HUES6 (cell line): ENCODE measurements around the gene HCAR3.
A peak's percentile ranks its signal among the peaks of the same experiment; 100 is the strongest.

ENCODE experiments used
- H3K27ac ChIP-seq: 2 replicates; pipeline ENCODE4 v1.7.0; 2013; ENCODE audit warnings: low read depth, mild to moderate bottlenecking, low read length, inconsistent platforms
- H3K27me3 ChIP-seq: 2 replicates; pipeline ENCODE4 v1.6.1; 2013; ENCODE audit warnings: low read length; ENCODE audit not compliant: control insufficient read depth, insufficient read depth
- H3K36me3 ChIP-seq: 2 replicates; pipeline ENCODE4 v1.6.1; 2013; ENCODE audit warnings: low read length; ENCODE audit not compliant: control insufficient read depth, insufficient read depth
- H3K4me1 ChIP-seq: 2 replicates; pipeline ENCODE4 v1.6.1; 2013; ENCODE audit warnings: low read length; ENCODE audit not compliant: control insufficient read depth, insufficient read depth
- H3K4me3 ChIP-seq: 2 replicates; pipeline ENCODE4 v1.5.1; 2013; ENCODE audit warnings: low read depth, low read length
- H3K9ac ChIP-seq: one replicate; pipeline ENCODE4 v1.6.1; 2013; ENCODE audit warnings: mild to moderate bottlenecking, low read length
- H3K9me3 ChIP-seq: 2 replicates; pipeline ENCODE4 v1.6.1; 2013; ENCODE audit warnings: low read depth, low read length; ENCODE audit not compliant: control insufficient read depth, insufficient read depth

Gene HCAR3

DNA sequence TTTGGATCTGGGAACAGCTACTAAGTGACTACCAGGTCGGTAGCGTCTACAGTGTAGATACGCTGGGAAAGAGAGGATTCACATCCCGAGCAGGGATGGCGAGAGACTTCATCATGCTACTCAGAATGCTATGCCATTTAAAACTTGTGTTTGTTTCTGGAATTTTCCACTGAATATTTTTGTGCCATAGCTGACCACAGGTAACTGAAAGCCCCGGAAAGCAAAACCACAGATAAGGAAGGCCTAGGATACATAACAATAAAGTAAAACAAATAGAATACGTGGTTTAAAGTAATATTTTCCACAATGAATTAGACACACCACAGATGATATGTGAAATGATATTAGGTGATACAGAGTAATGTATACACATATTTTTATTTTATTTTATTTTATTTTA, 22.0 kb upstream of the HCAR3 start:
- Histone ChIP-seq H3K9me3 (peaks cover 4% of the 10 kb centered on the region; the same call in 1 of the 2 replicates), H3K9ac (no peak overlapping the region), H3K4me1 (no peaks in the 10 kb centered on the region), H3K27ac (no peak overlapping the region), H3K27me3 (no peaks in the 10 kb centered on the region), H3K36me3 (no peaks in the 10 kb centered on the region), H3K4me3 (no peak overlapping the region)

DNA sequence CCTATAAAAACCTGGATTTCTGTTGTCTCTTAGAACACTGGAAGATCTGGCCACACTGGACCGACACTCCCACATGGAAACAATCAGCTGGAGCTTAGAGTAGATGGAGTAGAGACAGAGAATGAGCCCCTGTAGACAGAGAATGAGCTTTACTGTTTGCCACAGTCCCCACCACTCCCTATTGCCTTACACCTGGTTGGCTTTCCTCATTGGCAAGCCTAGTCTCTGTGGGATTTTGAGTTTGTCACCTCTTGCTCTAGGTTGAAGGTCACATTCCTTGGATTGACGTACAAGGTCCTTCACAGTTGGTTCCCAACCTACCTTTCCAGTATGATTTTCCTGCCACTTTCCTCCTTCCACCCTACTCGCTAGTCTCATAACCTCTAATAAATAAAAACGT, 16.0 kb upstream of the HCAR3 start:
- Histone ChIP-seq H3K4me3 (no peak overlapping the region), H3K27me3 (no peaks in the 10 kb centered on the region), H3K9ac (no peak overlapping the region), H3K27ac (no peak overlapping the region), H3K9me3 (peaks cover 4% of the 10 kb centered on the region; the same call in 1 of the 2 replicates), H3K4me1 (no peaks in the 10 kb centered on the region), H3K36me3 (no peaks in the 10 kb centered on the region)

DNA sequence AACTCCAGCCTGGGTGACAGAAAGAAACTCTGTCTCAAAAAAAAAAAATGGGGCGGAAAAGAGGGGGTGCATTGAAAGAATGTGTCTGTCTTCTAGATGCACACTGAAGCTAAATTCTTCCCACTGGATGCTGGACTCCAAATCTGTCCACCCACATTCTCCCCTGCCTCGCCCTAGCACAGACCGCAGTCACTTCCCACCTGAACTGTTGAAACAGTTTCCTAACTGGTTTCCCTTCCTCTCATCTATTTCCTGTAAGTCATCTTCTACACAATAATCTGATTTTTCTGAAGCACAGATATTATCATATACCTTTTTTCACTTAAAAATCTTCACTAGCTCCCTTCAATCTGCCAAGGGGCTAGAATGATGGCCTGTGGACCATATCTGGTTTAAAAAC, 15.6 kb upstream of the HCAR3 start:
- Histone ChIP-seq H3K36me3 (no peaks in the 10 kb centered on the region), H3K4me3 (no peak overlapping the region), H3K9ac (no peak overlapping the region), H3K9me3 (peaks cover 4% of the 10 kb centered on the region; the same call in 1 of the 2 replicates), H3K27me3 (no peaks in the 10 kb centered on the region), H3K27ac (no peak overlapping the region), H3K4me1 (no peaks in the 10 kb centered on the region)

DNA sequence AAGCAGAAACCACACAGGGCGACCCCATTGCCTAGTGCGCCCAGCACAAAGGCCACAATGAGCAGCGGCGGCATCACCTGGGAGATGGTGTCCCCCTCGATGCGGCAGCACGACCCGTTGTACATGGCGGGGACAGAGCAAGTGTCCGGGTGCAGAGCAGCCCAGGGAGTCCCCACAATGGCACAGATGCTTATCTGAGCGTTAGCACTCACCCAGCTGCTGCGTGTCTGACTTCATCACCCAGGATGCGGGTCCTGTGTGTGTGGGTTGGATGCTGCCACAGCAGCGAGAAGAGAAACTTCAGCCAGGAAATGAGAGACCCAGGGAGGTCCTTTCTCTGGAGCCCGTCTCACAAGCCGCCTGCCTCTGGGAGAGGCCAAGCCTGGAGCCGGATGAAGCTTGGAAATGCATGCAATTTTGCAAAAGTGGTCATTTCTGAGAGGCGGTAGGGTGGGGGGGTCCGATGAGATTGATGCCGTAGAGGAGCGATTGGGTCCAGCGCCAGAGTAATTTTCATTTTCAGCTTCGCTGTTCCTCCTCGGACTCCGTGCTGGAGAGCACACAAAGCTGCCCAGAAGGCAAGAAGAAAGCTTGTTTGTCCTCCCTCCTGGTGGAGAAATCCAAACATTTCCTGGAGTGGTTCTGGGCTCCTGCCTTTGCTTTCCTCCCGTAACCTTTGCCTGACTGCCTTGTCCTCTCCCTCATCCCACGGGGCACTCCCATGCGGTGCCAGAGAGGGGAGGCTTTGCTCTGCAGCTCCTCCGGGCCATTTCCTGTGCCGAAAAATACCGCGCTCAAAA, 13.8 kb upstream of the HCAR3 start, which contains the start of gene HCAR1:
TSS of gene HCAR1 (minus strand) at position 630 of the 800 bp plus-strand sequence. CDS start at position 125, 505 bp downstream.
- H3K4me3 ChIP-seq: no peak within 1 kb of the TSS
- H3K9ac ChIP-seq: no peak within 1 kb of the TSS
- peaks cover under 1% of the 10 kb centered on the region; the same call in 1 of the 2 replicates for H3K9me3 ChIP-seq
- H3K27me3 ChIP-seq: no peaks in the 10 kb centered on the region
- H3K4me1 ChIP-seq: peaks cover 9% of the 10 kb centered on the region; the same call in 1 of the 2 replicates
- H3K27ac ChIP-seq: no peak within 1 kb of the TSS
- no peaks in the 10 kb centered on the region for H3K36me3 ChIP-seq

DNA sequence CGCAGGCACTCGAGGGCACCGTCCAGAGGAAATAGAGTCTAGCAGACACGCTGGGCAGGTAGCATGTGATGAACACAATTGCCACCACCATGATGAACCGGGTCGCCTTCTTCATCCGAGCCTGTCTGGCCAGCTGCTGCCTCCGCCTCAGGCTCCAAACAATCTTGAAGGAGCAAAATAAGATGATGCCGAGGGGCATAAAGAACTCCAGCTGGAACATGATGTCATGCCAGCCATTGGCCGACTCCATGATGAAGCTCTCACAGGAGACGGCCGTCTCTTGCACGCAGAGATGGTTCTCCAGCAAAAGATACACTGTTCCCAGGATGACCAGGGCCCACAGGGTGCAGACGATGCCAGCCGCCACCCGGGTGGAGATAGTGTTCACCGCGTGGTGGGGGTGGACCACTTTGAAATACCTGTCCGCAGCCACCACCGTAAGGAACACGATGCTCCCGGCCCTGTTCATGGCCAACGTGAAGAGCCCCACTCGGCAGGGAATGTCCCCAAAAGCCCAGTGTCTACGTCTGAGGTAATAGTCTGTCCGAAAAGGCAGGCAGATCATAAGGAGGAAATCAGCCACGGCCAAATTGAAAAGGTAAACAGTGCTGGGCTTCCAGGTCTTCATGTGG, 13.1 kb upstream of the HCAR3 start:
- no peak overlapping the region for H3K27ac ChIP-seq
- peaks cover 9% of the 10 kb centered on the region; the same call in 1 of the 2 replicates for H3K4me1 ChIP-seq
- no peaks in the 10 kb centered on the region for H3K9me3 ChIP-seq
- H3K4me3 ChIP-seq: no peak overlapping the region
- H3K9ac ChIP-seq: no peak overlapping the region
- no peaks in the 10 kb centered on the region for H3K27me3 ChIP-seq
- H3K36me3 ChIP-seq: no peaks in the 10 kb centered on the region

DNA sequence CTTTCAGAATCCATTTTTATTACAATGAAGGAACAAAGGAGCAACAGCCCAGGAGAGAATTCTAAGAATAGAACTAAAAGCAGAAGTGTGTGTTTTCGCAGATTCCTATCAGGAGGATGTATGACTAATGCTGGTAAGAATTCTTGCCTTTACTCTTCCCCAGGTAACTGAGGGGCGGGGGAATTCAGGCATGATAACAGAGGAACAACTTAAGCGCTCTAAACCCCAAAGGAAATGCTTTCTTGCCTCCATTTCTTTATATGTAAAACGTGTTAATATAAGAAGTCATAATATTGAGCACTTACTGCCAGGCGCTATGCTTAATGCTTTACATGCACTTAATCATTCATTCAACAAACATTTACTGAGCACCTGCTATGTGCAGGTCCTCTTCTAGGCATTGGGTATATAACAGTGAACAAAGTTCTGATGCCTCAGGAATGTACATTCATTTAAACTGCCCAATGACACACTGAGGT, 9.5 kb upstream of the HCAR3 start:
- H3K27ac ChIP-seq: peak overlapping the region; percentile 87; the same call in 1 of the 2 replicates
- H3K4me1 ChIP-seq: peaks cover 9% of the 10 kb centered on the region; the same call in 1 of the 2 replicates
- H3K36me3 ChIP-seq: no peaks in the 10 kb centered on the region
- no peaks in the 10 kb centered on the region for H3K9me3 ChIP-seq
- peak overlapping the region; percentile 2 for H3K9ac ChIP-seq
- H3K4me3 ChIP-seq: no peak overlapping the region
- H3K27me3 ChIP-seq: no peaks in the 10 kb centered on the region

DNA sequence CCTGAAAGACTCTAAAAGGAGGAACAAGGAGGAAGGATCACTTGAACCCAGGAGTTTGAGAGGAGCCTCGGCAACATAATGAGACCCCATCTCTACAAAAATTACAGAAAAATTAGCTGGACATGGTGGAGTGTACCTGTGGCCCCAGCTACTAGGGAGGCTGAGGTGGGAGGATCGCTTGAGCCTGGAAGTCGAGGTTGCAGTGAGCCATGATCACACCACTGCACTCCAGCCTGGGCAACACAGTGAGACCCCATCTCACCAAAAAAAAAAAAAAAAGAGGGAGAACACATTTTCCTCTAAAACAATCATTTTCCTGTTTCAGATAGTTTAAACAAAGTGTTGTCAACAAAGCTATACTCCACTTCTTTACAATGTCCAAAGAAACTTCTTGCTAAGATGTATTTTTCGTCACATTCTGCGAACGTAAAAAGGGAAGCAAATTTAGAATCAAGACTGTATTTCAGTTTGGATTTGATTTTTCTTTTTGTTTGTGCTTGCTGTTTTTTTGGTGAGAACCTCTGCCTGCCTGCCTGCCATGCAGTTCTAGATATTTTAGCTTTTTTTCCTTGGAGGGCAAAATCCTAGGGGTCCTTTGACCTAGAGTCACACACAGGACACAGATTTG, 9.0 kb upstream of the HCAR3 start:
- Histone ChIP-seq H3K36me3 (no peaks in the 10 kb centered on the region), H3K4me3 (no peak overlapping the region), H3K4me1 (peaks cover 9% of the 10 kb centered on the region; the same call in 1 of the 2 replicates), H3K9ac (peak overlapping the region; percentile 41), H3K27me3 (no peaks in the 10 kb centered on the region), H3K27ac (peak overlapping the region; percentile 87; the same call in 1 of the 2 replicates), H3K9me3 (no peaks in the 10 kb centered on the region)

DNA sequence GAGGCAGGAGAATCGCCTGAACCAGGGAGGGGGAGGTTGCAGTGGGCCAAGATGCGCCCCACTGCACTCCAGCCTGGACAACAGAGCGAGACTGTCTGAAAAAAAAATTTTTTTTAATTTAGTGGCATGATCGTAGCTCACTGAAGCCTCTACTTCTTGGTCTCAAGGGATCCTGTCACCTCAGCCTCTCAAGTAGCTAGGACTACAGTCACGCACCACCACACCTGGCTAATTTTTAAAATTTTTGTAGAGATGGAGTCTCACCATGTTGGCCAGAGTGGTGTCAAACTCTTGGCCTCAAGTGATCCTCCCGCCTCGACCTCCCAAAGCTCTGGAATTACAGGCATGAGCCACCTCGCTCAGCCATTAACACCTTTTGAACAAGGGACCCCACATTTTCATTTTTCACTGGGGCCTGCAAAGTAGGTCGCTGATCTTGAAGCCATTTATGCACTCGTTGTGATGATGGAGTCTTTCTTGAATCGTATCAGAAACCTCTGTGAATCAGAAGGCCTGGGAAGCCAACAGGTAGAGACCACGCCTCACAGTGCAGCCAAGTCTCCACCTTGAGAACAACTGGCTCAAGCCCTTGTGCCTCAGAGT, 8.1 kb upstream of the HCAR3 start:
- Histone ChIP-seq H3K27ac (no peak overlapping the region), H3K27me3 (no peaks in the 10 kb centered on the region), H3K9me3 (no peaks in the 10 kb centered on the region), H3K9ac (no peak overlapping the region), H3K36me3 (no peaks in the 10 kb centered on the region), H3K4me3 (no peak overlapping the region), H3K4me1 (peaks cover 9% of the 10 kb centered on the region; the same call in 1 of the 2 replicates)

DNA sequence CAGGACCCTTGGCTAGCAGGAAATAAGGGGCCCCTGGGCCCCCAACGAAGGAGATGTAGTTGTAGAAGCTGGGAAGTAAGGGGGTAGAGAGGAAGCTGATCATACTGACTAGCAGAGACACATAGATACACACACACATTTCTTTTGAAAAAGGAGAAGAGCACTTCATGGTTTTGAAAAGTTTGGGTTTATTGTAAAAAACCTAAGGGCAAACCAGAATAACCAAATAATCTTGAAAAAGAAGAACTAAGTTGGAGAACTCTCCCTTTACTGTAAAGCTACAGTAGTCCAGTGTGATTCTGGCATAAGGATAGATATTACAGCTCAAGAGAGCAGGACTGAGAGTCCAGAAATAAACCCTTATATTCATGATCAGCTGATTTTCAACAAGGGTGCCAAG, 5.8 kb upstream of the HCAR3 start:
- Histone ChIP-seq H3K4me1 (peaks cover 9% of the 10 kb centered on the region; the same call in 1 of the 2 replicates), H3K36me3 (no peaks in the 10 kb centered on the region), H3K27ac (no peak overlapping the region)

DNA sequence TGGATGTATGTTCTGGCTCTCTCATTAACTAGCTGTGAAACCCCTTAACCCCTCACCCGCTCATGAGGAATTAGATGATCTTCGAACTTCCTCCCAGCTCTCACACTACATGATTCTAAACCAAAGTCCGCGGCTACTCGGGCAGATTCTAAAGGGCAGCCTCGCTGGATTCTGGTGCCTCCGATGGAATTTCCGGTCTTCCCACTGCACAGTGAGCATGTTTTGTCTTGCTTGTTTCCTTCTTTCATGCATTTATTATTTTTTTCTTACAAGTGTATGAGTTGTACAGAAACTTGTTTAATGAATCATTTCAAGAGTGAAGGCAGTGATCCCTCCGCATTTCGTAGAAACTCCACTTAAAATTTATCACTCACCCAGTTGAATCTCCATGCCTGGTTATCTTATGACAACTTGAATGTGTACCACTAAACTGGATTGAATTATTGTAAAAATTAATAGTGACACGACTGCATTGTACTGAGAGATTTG, 4.5 kb upstream of the HCAR3 start:
- Histone ChIP-seq H3K9ac (no peak overlapping the region), H3K9me3 (no peaks in the 10 kb centered on the region)

More for the DNA sequence above, 5.8 kb upstream of the HCAR3 start:
- Histone ChIP-seq H3K27me3 (no peaks in the 10 kb centered on the region), H3K9me3 (no peaks in the 10 kb centered on the region), H3K4me3 (no peak overlapping the region), H3K9ac (no peak overlapping the region)

More for the DNA sequence above, 4.5 kb upstream of the HCAR3 start:
- H3K4me1 ChIP-seq: peaks cover 6% of the 10 kb centered on the region; the same call in 1 of the 2 replicates
- H3K36me3 ChIP-seq: no peaks in the 10 kb centered on the region
- H3K4me3 ChIP-seq: no peak overlapping the region
- H3K27me3 ChIP-seq: no peaks in the 10 kb centered on the region
- H3K27ac ChIP-seq: no peak overlapping the region
